ENCODE data around the gene RBBP5. TPM values are rescaled to one million over a fixed set of nuclear protein-coding genes. Genes with fewer than 3 reads are reported as not detected.

RBBP5 gene
- total and polyA plus RNA-seq, 3 donors from 2014 or later, result 11.7 to 20.3 (median 19.1) TPM

GRCh38 chr1:205053296-205053695 is 68.5 kb downstream of the RBBP5 start:
- intact Hi-C loops (cut with DNase I; ENCODE audit: low total_unique reads), result no loop called here
- H3K9me3 ChIP-seq, result no peaks in the 10 kb centered on the region
- H3K27ac ChIP-seq, result no peak overlapping the region
- DNase-seq, result no peak
- no peak overlapping the region for H3K4me3 ChIP-seq
- no peak for TF ChIP-seq POLR2A (IDR thresholded peaks at IDR 0.05)
- TF ChIP-seq CTCF (IDR thresholded peaks at IDR 0.05), result no peak
- 84 to 96% methylated on average over 5 of the region's 5 CpGs for WGBS, 2 donors
- no peaks in the 10 kb centered on the region for H3K27me3 ChIP-seq
- no peaks in the 10 kb centered on the region for H3K36me3 ChIP-seq (ENCODE audit: low read depth, missing control alignments)
- no peaks in the 10 kb centered on the region for H3K4me1 ChIP-seq

- no peaks in the 10 kb centered on the region for H3K9me3 ChIP-seq
- DNase-seq, result no peak
- H3K36me3 ChIP-seq (ENCODE audit: low read depth, missing control alignments), result no peaks in the 10 kb centered on the region
- TF ChIP-seq POLR2A (IDR thresholded peaks at IDR 0.05) (no peak), CTCF (IDR thresholded peaks at IDR 0.05) (no peak)
- H3K4me3 ChIP-seq, result no peak overlapping the region
- no peaks in the 10 kb centered on the region for H3K27me3 ChIP-seq
- intact Hi-C loops (cut with DNase I; ENCODE audit: low total_unique reads), result no loop called here
- no peaks in the 10 kb centered on the region for H3K4me1 ChIP-seq
- WGBS, 2 donors, result 85 to 90% methylated on average over 7 to 11 of the region's 11 CpGs
- no peak overlapping the region for H3K27ac ChIP-seq
Measured at GRCh38 chr1:205052690-205053089, 69.1 kb downstream of the RBBP5 start.

- 55 to 81% methylated on average over 3 to 6 of the region's 6 CpGs for WGBS, 2 donors
- DNase-seq, result no peak
- no peak overlapping the region for H3K4me3 ChIP-seq
- intact Hi-C loops (cut with DNase I; ENCODE audit: low total_unique reads), result no loop called here
- H3K9me3 ChIP-seq, result no peaks in the 10 kb centered on the region
- H3K27me3 ChIP-seq, result no peaks in the 10 kb centered on the region
- TF ChIP-seq POLR2A (IDR thresholded peaks at IDR 0.05) (no peak), CTCF (IDR thresholded peaks at IDR 0.05) (no peak)
- no peaks in the 10 kb centered on the region for H3K36me3 ChIP-seq (ENCODE audit: low read depth, missing control alignments)
- H3K27ac ChIP-seq, result no peak overlapping the region
- H3K4me1 ChIP-seq, result no peaks in the 10 kb centered on the region
Measured at GRCh38 chr1:205049479-205049878, 72.3 kb downstream of the RBBP5 start.

- H3K27me3 ChIP-seq, result no peaks in the 10 kb centered on the region
- intact Hi-C loops (cut with DNase I; ENCODE audit: low total_unique reads), result no loop called here
- no peaks in the 10 kb centered on the region for H3K9me3 ChIP-seq
- no peak for TF ChIP-seq POLR2A (IDR thresholded peaks at IDR 0.05)
- TF ChIP-seq CTCF (IDR thresholded peaks at IDR 0.05), result no peak
- H3K4me3 ChIP-seq, result no peak overlapping the region
- H3K36me3 ChIP-seq (ENCODE audit: low read depth, missing control alignments), result no peaks in the 10 kb centered on the region
- no peaks in the 10 kb centered on the region for H3K4me1 ChIP-seq
- no peak for DNase-seq
- 94 to 95% methylated on average over 7 to 9 of the region's 9 CpGs for WGBS, 2 donors
- H3K27ac ChIP-seq, result no peak overlapping the region
Measured at GRCh38 chr1:205048382-205048781, 73.4 kb downstream of the RBBP5 start.

GRCh38 chr1:205047764-205048231 is 74.0 kb downstream of the RBBP5 start:
- Histone ChIP-seq H3K4me1 (no peaks in the 10 kb centered on the region), H3K36me3 (ENCODE audit: low read depth, missing control alignments) (no peaks in the 10 kb centered on the region), H3K4me3 (no peak overlapping the region), H3K9me3 (no peaks in the 10 kb centered on the region), H3K27ac (no peak overlapping the region), H3K27me3 (no peaks in the 10 kb centered on the region)
- intact Hi-C loops (cut with DNase I; ENCODE audit: low total_unique reads), result no loop called here
- no peak for TF ChIP-seq CTCF (IDR thresholded peaks at IDR 0.05)
- TF ChIP-seq POLR2A (IDR thresholded peaks at IDR 0.05), result no peak
- DNase-seq, result no peak
- WGBS, 2 donors, result 83 to 87% methylated on average over 5 of the region's 5 CpGs

Data from testis (tissue), 3 donors.